GM12873 (cell line): ENCODE measurements around the gene CFAP157.

Source experiments
- TF ChIP-seq, protein P1 (sequence below): IDR thresholded peaks from 2 replicates; pipeline ENCODE4 v1.5.1; 2012; ENCODE audit warnings: low read depth, mild to moderate bottlenecking, moderate library complexity, low read length, control low read depth; ENCODE audit not compliant: insufficient read depth; ENCODE audit errors: missing control alignments

CFAP157 gene

DNA sequence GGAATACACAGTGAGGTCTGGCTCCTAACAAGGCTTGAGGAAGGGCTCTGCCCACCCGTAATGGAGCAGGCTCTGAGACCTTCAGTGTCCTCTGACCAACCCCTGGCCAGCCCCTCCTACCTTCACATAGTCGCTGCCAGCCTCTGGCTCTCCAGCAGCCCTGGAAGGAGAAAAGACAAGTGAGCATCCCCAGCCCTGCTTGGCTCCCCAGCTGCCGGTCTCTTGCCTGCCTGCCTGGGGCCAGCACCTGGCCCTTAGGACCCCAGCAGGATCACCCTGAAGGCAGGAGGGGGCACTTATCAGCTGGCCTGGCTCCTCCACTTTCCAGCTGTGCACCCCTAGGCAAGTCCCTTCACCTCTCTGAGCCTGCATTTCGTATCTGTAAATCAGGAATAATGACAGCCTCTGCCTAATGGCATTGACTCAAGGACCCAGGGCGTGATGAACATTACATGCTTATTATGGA lies 54.7 kb downstream of the CFAP157 start:
- TF ChIP-seq, protein P1, sequence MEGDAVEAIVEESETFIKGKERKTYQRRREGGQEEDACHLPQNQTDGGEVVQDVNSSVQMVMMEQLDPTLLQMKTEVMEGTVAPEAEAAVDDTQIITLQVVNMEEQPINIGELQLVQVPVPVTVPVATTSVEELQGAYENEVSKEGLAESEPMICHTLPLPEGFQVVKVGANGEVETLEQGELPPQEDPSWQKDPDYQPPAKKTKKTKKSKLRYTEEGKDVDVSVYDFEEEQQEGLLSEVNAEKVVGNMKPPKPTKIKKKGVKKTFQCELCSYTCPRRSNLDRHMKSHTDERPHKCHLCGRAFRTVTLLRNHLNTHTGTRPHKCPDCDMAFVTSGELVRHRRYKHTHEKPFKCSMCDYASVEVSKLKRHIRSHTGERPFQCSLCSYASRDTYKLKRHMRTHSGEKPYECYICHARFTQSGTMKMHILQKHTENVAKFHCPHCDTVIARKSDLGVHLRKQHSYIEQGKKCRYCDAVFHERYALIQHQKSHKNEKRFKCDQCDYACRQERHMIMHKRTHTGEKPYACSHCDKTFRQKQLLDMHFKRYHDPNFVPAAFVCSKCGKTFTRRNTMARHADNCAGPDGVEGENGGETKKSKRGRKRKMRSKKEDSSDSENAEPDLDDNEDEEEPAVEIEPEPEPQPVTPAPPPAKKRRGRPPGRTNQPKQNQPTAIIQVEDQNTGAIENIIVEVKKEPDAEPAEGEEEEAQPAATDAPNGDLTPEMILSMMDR: no peak

DNA sequence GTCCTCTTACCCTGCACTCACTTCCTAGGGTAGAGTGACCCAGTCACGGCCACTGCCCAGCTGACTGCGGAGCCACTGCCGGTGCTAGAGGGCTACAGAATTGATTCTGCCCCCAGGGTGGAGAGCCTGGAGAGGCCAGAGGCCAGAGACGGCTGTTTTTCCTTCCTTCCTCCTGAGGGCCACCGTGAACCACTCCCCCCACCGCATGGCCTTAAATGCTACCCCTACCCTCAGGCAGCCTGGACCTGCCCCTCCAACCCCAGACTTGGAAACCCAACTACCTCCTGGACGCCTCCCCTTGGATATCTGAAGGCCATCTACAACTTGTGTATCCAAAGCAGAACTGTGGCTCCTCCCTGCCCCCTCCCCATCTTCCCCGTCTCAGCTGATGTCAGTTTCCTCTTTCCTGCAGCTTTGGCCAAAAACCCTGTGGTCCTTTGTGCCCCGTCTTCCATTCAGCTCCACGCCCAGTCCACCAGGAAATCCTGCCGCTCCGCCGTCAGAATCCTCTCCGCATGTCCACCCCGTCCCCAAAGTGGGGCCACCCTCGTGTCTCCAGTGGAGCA lies 55.4 kb downstream of the CFAP157 start:
- TF ChIP-seq, protein P1: no peak

DNA sequence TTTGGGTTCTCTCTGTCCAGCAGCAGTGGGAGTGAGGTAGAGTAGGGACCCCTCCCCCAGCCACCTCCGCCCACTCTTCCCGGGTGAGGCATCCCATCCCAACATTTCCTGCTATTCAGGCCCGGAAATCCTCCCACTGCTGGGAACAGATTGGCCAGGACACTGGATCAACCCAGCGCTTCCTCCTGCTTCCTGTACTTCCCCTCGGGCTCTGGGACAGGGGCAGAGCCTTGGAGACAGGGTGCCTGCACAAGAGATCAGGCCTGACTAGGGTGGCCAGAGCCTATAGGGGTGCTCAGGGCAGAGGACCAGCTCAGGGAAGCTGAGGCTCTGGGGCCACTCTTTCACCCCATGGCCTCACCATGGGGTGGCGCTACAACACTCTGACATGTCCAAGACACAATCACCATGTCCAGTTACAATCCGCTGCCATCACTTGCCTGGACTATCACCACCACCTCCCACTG lies 57.2 kb downstream of the CFAP157 start:
- TF ChIP-seq, protein P1: peak; percentile 69

DNA sequence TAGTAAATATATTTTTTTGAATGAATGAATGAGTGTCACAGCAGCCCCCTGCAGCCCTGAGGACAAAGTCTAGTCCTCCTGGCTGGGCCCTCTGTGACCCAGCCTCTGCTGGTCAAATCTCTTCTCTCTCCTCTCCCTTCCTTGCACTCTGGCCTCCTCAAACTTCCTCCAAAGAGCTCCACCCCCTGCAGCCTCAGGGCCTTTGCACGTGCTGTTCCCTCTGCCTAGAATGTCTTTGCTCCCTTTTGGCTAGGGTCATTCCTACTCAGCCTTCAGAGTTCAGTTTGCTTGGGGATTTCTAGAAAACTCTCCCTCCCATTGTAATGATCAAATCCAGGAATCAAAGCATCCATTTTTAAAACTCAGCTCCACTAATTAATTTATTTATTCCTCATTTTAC lies 58.6 kb downstream of the CFAP157 start:
- TF ChIP-seq, protein P1: no peak
